HEK293 (cell line): ENCODE measurements around the gene IGF2R.

Experiments
- CTCF ChIA-PET: fragments of 350-600 bp; formaldehyde crosslinking; extraction: SDS; loops from one replicate; lab custom pipeline; 2021; ENCODE audit warnings: antibody characterized with exemption; lab: Yijun Ruan, JAX
- POLR2A ChIA-PET: fragments of 300-600 bp; formaldehyde crosslinking; extraction: SDS; loops from one replicate; lab custom pipeline; 2020; ENCODE audit warnings: antibody characterized with exemption, inconsistent platforms; lab: Yijun Ruan, JAX
- H3K27ac ChIP-seq: fragments of 200-500 bp; sonication (Bioruptor generic); 2 replicates; pipeline ENCODE4 v1.5.1; 2014; ENCODE audit warnings: low read depth, low read length, control low read depth, inconsistent platforms; ENCODE audit errors: extremely low read depth
- H3K36me3 ChIP-seq, 2 experiments: fragments of 200-500 bp in 1 of 2; sonication (Bioruptor generic) in 1 of 2; 1 replicate in 1 of 2; 2 replicates in 1 of 2; pipeline ENCODE4 v1.5.1; 2014 to 2017; ENCODE audit warnings: inconsistent platforms in 2 of 2, low read length in 2 of 2; ENCODE audit not compliant: control insufficient read depth in 2 of 2, insufficient read depth in 1 of 2
- H3K4me1 ChIP-seq: fragments of 200-500 bp; sonication (Bioruptor generic); 2 replicates; pipeline ENCODE4 v1.5.1; 2014; ENCODE audit warnings: mild to moderate bottlenecking, low read length, inconsistent platforms; ENCODE audit not compliant: control insufficient read depth, insufficient read depth
- H3K4me3 ChIP-seq: 2 replicates; pipeline ENCODE4 v1.5.1; 2011; ENCODE audit warnings: low read depth, mild to moderate bottlenecking, control low read depth, low read length, moderate library complexity
- H3K9me3 ChIP-seq: fragments of 200-500 bp; sonication (Bioruptor generic); 2 replicates; pipeline ENCODE4 v1.5.1; 2014; ENCODE audit warnings: low read depth, low read length, inconsistent platforms; ENCODE audit not compliant: control insufficient read depth, insufficient read depth
- ATF2 ChIP-seq: fragments of 450-650 bp; formaldehyde crosslinking; IDR thresholded peaks from 2 replicates; pipeline ENCODE4 v1.5.1; 2016; ENCODE audit warnings: missing biosample characterization, missing genetic modification characterization, low read depth
- CTCF ChIP-seq: fragments of 450-650 bp; formaldehyde crosslinking; IDR thresholded peaks from 2 replicates; pipeline ENCODE4 v1.5.1; 2016; ENCODE audit warnings: missing biosample characterization, missing genetic modification characterization
- EGR2 ChIP-seq: fragments of 450-650 bp; formaldehyde crosslinking; IDR thresholded peaks from 2 replicates; pipeline ENCODE4 v1.5.1; 2016; ENCODE audit warnings: low read depth, missing biosample characterization, missing genetic modification characterization
- GFI1B ChIP-seq: fragments of 450-650 bp; formaldehyde crosslinking; IDR thresholded peaks from 2 replicates; pipeline ENCODE4 v1.5.1; 2016; ENCODE audit warnings: missing biosample characterization, missing genetic modification characterization
- HIC1 ChIP-seq: fragments of 450-650 bp; formaldehyde crosslinking; IDR thresholded peaks from 2 replicates; pipeline ENCODE4 v1.5.1; 2016; ENCODE audit warnings: missing biosample characterization, missing genetic modification characterization
- SCRT1 ChIP-seq: fragments of 450-650 bp; formaldehyde crosslinking; IDR thresholded peaks from 2 replicates; pipeline ENCODE4 v1.5.1; 2016; ENCODE audit warnings: missing biosample characterization, missing genetic modification characterization, borderline replicate concordance
- SP7 ChIP-seq: fragments of 450-650 bp; formaldehyde crosslinking; IDR thresholded peaks from 2 replicates; pipeline ENCODE4 v1.5.1; 2016; ENCODE audit warnings: missing biosample characterization, missing genetic modification characterization
- ZFHX2 ChIP-seq: fragments of 450-650 bp; formaldehyde crosslinking; conservative IDR thresholded peaks from 2 replicates; pipeline ENCODE4 v1.5.1; 2016; ENCODE audit warnings: missing biosample characterization, missing genetic modification characterization
- ZNF140 ChIP-seq: fragments of 450-650 bp; formaldehyde crosslinking; IDR thresholded peaks from 2 replicates; pipeline ENCODE4 v1.5.1; 2016; ENCODE audit warnings: missing biosample characterization, missing genetic modification characterization
- ZNF174 ChIP-seq: fragments of 450-650 bp; formaldehyde crosslinking; IDR thresholded peaks from 2 replicates; pipeline ENCODE4 v1.5.0; 2017; ENCODE audit warnings: missing biosample characterization, mild to moderate bottlenecking, missing genetic modification characterization
- ZNF23 ChIP-seq: fragments of 450-650 bp; formaldehyde crosslinking; IDR thresholded peaks from 2 replicates; pipeline ENCODE4 v1.5.1; 2016; ENCODE audit warnings: missing biosample characterization, missing genetic modification characterization, borderline replicate concordance
- ZNF274 ChIP-seq, 2 experiments: fragments of 200-500 bp in 1 of 2; fragments of 450-650 bp in 1 of 2; sonication (Bioruptor generic) in 1 of 2; formaldehyde crosslinking in 1 of 2; IDR thresholded peaks; 2 replicates each; pipeline versions ENCODE4 v1.5.1 to v1.6.1; 2014 to 2016; ENCODE audit warnings: borderline replicate concordance in 1 of 2, inconsistent platforms in 1 of 2, low read length in 1 of 2, missing biosample characterization in 1 of 2, missing genetic modification characterization in 1 of 2
- ZNF292 ChIP-seq: fragments of 450-650 bp; formaldehyde crosslinking; IDR thresholded peaks from 2 replicates; pipeline ENCODE4 v1.5.1; 2016; ENCODE audit warnings: low read depth, missing biosample characterization, missing genetic modification characterization, borderline replicate concordance
- ZNF354C ChIP-seq: fragments of 450-650 bp; formaldehyde crosslinking; IDR thresholded peaks from 2 replicates; pipeline ENCODE4 v1.5.1; 2016; ENCODE audit warnings: missing biosample characterization, missing genetic modification characterization, low read depth, borderline replicate concordance
- ZNF433 ChIP-seq: fragments of 450-650 bp; formaldehyde crosslinking; IDR thresholded peaks from 2 replicates; pipeline ENCODE4 v1.5.1; 2016; ENCODE audit warnings: missing biosample characterization, missing genetic modification characterization, low read depth
- ZNF521 ChIP-seq: fragments of 450-650 bp; formaldehyde crosslinking; IDR thresholded peaks from 2 replicates; pipeline ENCODE4 v1.5.1; 2017; ENCODE audit warnings: missing biosample characterization, mild to moderate bottlenecking, missing genetic modification characterization
- ZNF529 ChIP-seq: fragments of 450-650 bp; formaldehyde crosslinking; IDR thresholded peaks from 2 replicates; pipeline ENCODE4 v1.5.1; 2017; ENCODE audit warnings: missing genetic modification characterization, missing biosample characterization; ENCODE audit not compliant: insufficient replicate concordance
- ZNF558 ChIP-seq: fragments of 450-650 bp; formaldehyde crosslinking; IDR thresholded peaks from 2 replicates; pipeline ENCODE4 v1.5.1; 2016; ENCODE audit warnings: missing biosample characterization, missing genetic modification characterization
- ZNF571 ChIP-seq: fragments of 450-650 bp; formaldehyde crosslinking; IDR thresholded peaks from 2 replicates; pipeline ENCODE4 v1.5.0; 2017; ENCODE audit warnings: missing biosample characterization, missing genetic modification characterization
- ZNF621 ChIP-seq: fragments of 450-650 bp; formaldehyde crosslinking; IDR thresholded peaks from 2 replicates; pipeline ENCODE4 v1.5.1; 2017; ENCODE audit warnings: missing biosample characterization, missing genetic modification characterization
- ZNF670 ChIP-seq: fragments of 450-650 bp; formaldehyde crosslinking; IDR thresholded peaks from 2 replicates; pipeline ENCODE4 v1.5.1; 2016; ENCODE audit warnings: missing biosample characterization, missing genetic modification characterization, low read depth
- ZNF701 ChIP-seq: fragments of 450-650 bp; formaldehyde crosslinking; IDR thresholded peaks from 2 replicates; pipeline ENCODE4 v1.5.1; 2016; ENCODE audit warnings: missing biosample characterization, missing genetic modification characterization

Gene IGF2R

GRCh38 chr6:159988983-159989454, 20.1 kb downstream of the IGF2R start:
- H3K9me3 ChIP-seq = no peaks in the 10 kb centered on the region
- H3K4me3 ChIP-seq = no peak overlapping the region
- ChIA-PET CTCF (no interaction called here), POLR2A (no interaction called here)
- H3K4me1 ChIP-seq = no peaks in the 10 kb centered on the region
- H3K27ac ChIP-seq = no peak overlapping the region
- peaks cover 0 to 18% of the 10 kb centered on the region in 2 experiments; a peak in 1 of 3 replicates for H3K36me3 ChIP-seq
- TF ChIP-seq ZNF621 (no peak), ZNF174 (tag by site-specific recombination) (no peak)

DNA sequence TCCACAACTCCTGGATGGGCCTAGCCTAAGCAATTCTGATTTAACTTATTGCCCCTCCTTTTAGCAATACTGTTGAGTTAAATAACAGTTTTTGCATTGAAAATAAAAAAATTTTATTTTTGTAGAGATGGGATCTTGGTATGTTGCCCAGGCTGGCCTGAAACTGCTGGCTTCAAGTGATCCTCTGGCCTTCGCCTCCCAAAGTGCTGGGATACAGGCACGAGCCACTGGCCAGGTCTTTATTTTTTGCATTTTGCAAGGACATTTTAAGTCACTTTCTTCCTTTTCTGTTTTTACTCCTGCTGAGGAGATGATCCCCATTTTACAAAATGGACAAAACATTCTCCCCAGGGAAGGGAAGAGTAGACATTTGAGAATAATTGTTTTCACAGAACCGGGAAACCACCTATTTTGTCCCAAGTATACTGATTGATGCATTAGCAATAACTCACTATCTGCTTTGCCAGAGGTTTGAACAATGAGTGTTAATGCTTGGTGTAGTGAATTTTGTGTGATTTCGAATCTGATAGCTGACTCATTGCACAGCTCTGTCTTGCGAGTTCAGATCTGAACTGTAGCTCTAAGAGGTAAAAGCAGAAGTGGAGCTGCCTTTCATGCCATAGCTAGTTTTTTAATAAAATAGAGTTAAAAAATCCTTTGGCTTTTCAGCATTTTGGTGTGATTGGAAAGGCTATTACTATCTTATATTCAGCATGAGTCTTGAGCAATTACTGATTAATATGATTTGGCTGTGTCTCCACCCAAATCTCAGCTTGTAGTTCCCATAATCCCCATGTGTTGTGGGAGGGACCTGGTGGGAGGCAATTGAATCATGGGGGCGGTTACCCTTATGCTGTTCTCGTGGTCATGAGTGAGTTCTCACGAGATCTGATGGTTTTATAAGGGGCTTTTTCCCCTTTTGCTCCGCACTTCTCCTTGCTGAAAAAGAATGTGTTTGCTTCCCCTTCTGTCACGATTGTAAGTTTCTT, 20.9 kb downstream of the IGF2R start:
- Histone ChIP-seq H3K4me1 (no peaks in the 10 kb centered on the region), H3K9me3 (no peaks in the 10 kb centered on the region), H3K27ac (no peak overlapping the region), H3K36me3 (peaks cover 0 to 18% of the 10 kb centered on the region in 2 experiments; a peak in 1 of 3 replicates)
- ChIA-PET POLR2A (no interaction called here), CTCF (interaction anchor here (1.1 kb wide), 1 partner anchor 12 kb away, joined by 3 read pairs; no protein-coding TSS in a partner anchor)
- peak; percentile 28; the same call in 1 of the 2 replicates for TF ChIP-seq EGR2
- TF ChIP-seq ZNF140 (tag by site-specific recombination) = no peak
- no peak for TF ChIP-seq ATF2 (tag by site-specific recombination)
- 0 out of 2 replicates have a peak, but pooled peaks have one; percentile 12 for TF ChIP-seq ZFHX2 (tag by site-specific recombination)
- TF ChIP-seq, all 188 proteins: peak for 2
- no peak overlapping the region for H3K4me3 ChIP-seq

DNA sequence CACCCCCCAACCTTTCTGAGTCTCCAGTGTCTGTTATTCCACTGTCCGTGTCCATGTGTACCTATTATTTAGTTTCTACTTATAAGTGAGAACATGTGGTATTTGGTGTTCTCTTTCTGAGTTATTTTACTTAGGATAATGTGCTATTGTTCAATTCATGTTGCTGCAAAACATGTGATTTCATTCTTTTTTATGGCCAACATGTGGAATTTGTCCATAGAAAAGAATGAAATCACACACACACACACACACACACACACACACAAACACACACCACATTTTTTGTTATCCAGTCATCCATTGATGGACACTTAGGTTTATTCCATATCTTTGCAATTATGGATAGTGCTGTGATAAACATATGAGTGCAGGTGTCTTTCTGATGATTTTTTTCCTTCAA, 23.5 kb downstream of the IGF2R start:
- Histone ChIP-seq H3K36me3 (peaks cover 0 to 33% of the 10 kb centered on the region in 2 experiments; a peak in 1 of 3 replicates), H3K9me3 (no peaks in the 10 kb centered on the region), H3K4me1 (no peaks in the 10 kb centered on the region), H3K27ac (no peak overlapping the region), H3K4me3 (no peak overlapping the region)
- CTCF ChIA-PET = interaction anchor here (0.6 kb wide), 1 partner anchor 226 kb away, joined by 3 read pairs; no protein-coding TSS in a partner anchor
- POLR2A ChIA-PET = no interaction called here
- TF ChIP-seq ZNF354C (no peak), ZNF558 (no peak), GFI1B (tag by site-specific recombination) (no peak), ZNF274 (IDR thresholded peaks at IDR 0.05; ENCODE audit: low read length) (no peak), ZNF274 (tag by site-specific recombination; IDR thresholded peaks at IDR 0.05; ENCODE audit: borderline replicate concordance) (no peak), ZNF571 (tag by site-specific recombination) (no peak), ZNF701 (tag by site-specific recombination) (no peak), ZNF23 (tag by site-specific recombination) (no peak), CTCF (tag by site-specific recombination) (no peak), ZNF521 (no peak), ZNF433 (tag by site-specific recombination) (no peak), ZNF529 (tag by site-specific recombination) (no peak), ZNF292 (tag by site-specific recombination) (no peak), ZNF670 (tag by site-specific recombination) (no peak), SCRT1 (no peak), SP7 (tag by site-specific recombination) (no peak), HIC1 (tag by site-specific recombination) (no peak)
